Osteoblast (primary cell): ENCODE results near the gene SFTPA2. TPM values are rescaled to one million over a fixed set of nuclear protein-coding genes. Genes with fewer than 3 reads are reported as not detected.
"Not testable (repeated sequence)": the region's sequence is repeated elsewhere in the genome, so short reads cannot be mapped to it uniquely, and the experiment has no call there.

ENCODE experiments used
- DNase-seq: peaks from one replicate; pipeline ENCODE4 v3.0.0; 2011; ENCODE audit warnings: low spot score, mixed read lengths; ENCODE audit not compliant: insufficient read length; ENCODE audit errors: missing footprints
- H2AFZ ChIP-seq: 2 replicates; pipeline ENCODE4 v1.6.0; 2011; ENCODE audit warnings: mild to moderate bottlenecking, low read length
- H3K27ac ChIP-seq: 2 replicates; pipeline ENCODE4 v1.5.1; 2011; ENCODE audit warnings: mild to moderate bottlenecking, low read depth, low read length, moderate library complexity
- H3K27me3 ChIP-seq: 2 replicates; pipeline ENCODE4 v1.6.0; 2012; ENCODE audit warnings: mild to moderate bottlenecking, control low read depth, inconsistent platforms, low read length, moderate library complexity; ENCODE audit not compliant: insufficient read depth
- H3K36me3 ChIP-seq: 2 replicates; pipeline ENCODE4 v1.5.1; 2011; ENCODE audit warnings: mild to moderate bottlenecking, low read length, control low read depth, moderate library complexity; ENCODE audit not compliant: insufficient read depth
- H3K4me1 ChIP-seq: 2 replicates; pipeline ENCODE4 v1.5.1; 2011; ENCODE audit warnings: mild to moderate bottlenecking, low read length, control low read depth, moderate library complexity; ENCODE audit not compliant: insufficient read depth
- H3K4me2 ChIP-seq: 2 replicates; pipeline ENCODE4 v1.6.0; 2011; ENCODE audit warnings: mild to moderate bottlenecking, low read length; ENCODE audit not compliant: insufficient read depth
- H3K4me3 ChIP-seq: fragments of 200-600 bp; sonication (generic); 3 replicates; pipeline ENCODE4 v1.5.1; 2012; ENCODE audit warnings: mild to moderate bottlenecking, low read length, inconsistent platforms; ENCODE audit not compliant: insufficient read depth
- H3K79me2 ChIP-seq: 2 replicates; pipeline ENCODE4 v1.6.0; 2012; ENCODE audit warnings: mild to moderate bottlenecking, low read length, control low read depth, inconsistent platforms; ENCODE audit not compliant: insufficient read depth
- H3K9me3 ChIP-seq: 2 replicates; pipeline ENCODE4 v1.5.1; 2011; ENCODE audit warnings: low read depth, low read length, control low read depth
- H4K20me1 ChIP-seq: 2 replicates; pipeline ENCODE4 v1.6.0; 2012; ENCODE audit warnings: mild to moderate bottlenecking, low read length, control low read depth; ENCODE audit not compliant: insufficient read depth
- CTCF ChIP-seq: IDR thresholded peaks from 2 replicates; pipeline ENCODE4 v1.5.1; 2011; ENCODE audit warnings: mild to moderate bottlenecking, low read depth, low read length, moderate library complexity; ENCODE audit errors: extremely low read depth
- total RNA-seq: library from RNA; depleted of rRNA; stranded (reverse); fragments of >200 nt; gene quantifications from 2 replicates; pipeline ENCODE4 v1.2.3, GENCODE V29; 2012

SFTPA2 gene
- total RNA-seq, 1 donor, result not detected

DNA sequence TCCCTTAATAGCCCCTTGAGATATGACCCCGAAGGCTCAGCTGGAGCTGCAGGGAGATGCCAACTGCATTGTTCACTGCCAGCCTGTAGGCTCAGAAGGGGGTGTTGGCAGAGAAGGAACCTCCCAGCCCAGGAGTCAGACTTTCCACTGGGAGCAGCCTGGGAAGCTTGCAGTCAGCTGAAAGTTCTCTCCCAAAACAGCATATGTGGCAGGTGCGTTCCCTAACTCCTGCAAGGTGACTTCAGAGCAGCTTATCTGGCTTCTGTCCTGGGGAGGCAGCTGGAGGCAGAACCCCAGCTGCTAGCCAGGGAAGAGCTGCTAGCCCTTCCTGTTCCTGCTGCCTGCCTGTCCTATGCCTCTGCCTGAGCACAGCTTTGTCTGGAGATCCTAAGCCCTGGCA, 8.1 kb downstream of the SFTPA2 start:
- no peak overlapping the region for H2AFZ ChIP-seq
- H3K27ac ChIP-seq, result no peak overlapping the region
- TF ChIP-seq CTCF, result no peak
- no peaks in the 10 kb centered on the region for H3K4me1 ChIP-seq
- no peaks in the 10 kb centered on the region for H3K36me3 ChIP-seq
- H3K4me2 ChIP-seq, result no peak overlapping the region
- no peak overlapping the region for H3K4me3 ChIP-seq
- no peaks in the 10 kb centered on the region for H3K79me2 ChIP-seq
- H3K9me3 ChIP-seq, result no peaks in the 10 kb centered on the region
- DNase-seq, result peak; percentile 72
- peaks cover 29% of the 10 kb centered on the region for H3K27me3 ChIP-seq
- H4K20me1 ChIP-seq, result no peaks in the 10 kb centered on the region

GRCh38 chr10:79547973-79548372, 12.2 kb downstream of the SFTPA2 start:
- Histone ChIP-seq H3K9me3 (no peaks in the 10 kb centered on the region), H3K4me3 (no peak overlapping the region), H2AFZ (no peak overlapping the region), H3K4me2 (no peak overlapping the region), H3K36me3 (no peaks in the 10 kb centered on the region), H3K4me1 (no peaks in the 10 kb centered on the region), H3K79me2 (no peaks in the 10 kb centered on the region), H3K27ac (no peak overlapping the region), H4K20me1 (no peaks in the 10 kb centered on the region), H3K27me3 (peaks cover 38% of the 10 kb centered on the region)
- no peak for TF ChIP-seq CTCF
- DNase-seq, result no peak

GRCh38 chr10:79547128-79547527, 13.1 kb downstream of the SFTPA2 start:
- not testable (repeated sequence) for H3K27ac ChIP-seq, H3K9me3 ChIP-seq, H2AFZ ChIP-seq, H3K36me3 ChIP-seq, H3K4me2 ChIP-seq, H3K4me1 ChIP-seq, H3K4me3 ChIP-seq, DNase-seq, H3K79me2 ChIP-seq, H4K20me1 ChIP-seq
- H3K27me3 ChIP-seq, result peaks cover 31% of the 10 kb centered on the region

DNA sequence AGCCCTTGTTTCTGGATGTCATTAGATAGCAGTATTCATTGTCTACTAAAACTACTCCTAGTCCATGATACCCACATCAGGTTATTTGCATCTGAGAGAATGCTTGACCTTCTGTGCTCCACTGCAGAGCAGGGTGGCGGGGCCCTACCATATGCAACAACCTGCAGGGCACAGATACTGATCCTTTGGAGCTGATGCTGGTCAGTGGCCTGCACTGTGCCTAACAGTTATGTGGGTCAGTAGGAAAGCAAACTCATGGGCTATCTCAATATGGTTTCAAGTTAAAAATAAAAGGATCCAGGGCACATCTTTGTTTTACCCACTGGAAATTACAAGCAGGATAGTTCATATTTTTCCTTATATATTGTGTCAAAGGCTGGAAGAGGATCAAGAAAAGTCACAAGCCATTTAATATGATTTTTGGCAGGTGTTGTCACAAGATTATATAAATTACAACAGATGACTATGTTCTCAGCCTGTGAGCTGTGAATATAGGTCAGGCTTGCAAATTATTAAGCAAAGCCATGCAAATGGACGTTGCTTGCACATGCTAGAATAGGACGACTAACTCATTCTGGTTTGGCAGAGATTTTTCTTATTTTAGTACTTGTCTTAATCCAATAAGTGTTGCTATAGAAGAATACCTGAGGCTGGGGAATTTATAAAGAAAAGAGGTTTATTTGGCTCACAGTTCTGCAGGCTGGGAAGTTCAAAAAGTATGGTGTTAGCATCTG, 15.1 kb downstream of the SFTPA2 start:
- H3K27me3 ChIP-seq, result peaks cover 23% of the 10 kb centered on the region
- not testable (repeated sequence) for H3K4me2 ChIP-seq, H3K27ac ChIP-seq, H3K4me3 ChIP-seq, H3K4me1 ChIP-seq, H3K36me3 ChIP-seq, H3K79me2 ChIP-seq, DNase-seq, H4K20me1 ChIP-seq, H2AFZ ChIP-seq, H3K9me3 ChIP-seq

GRCh38 chr10:79544408-79544807, 15.8 kb downstream of the SFTPA2 start:
- H3K4me3 ChIP-seq, H3K27ac ChIP-seq, H3K4me2 ChIP-seq, H4K20me1 ChIP-seq, H3K9me3 ChIP-seq, H3K79me2 ChIP-seq, DNase-seq, H3K36me3 ChIP-seq, H2AFZ ChIP-seq, H3K4me1 ChIP-seq: not testable (repeated sequence)
- H3K27me3 ChIP-seq, result peaks cover 23% of the 10 kb centered on the region
